ENCODE results near the gene DQX1.

GRCh38 chr2:74507145-74507925 lies 18.7 kb downstream of the DQX1 start, which contains the start of gene PCGF1:
- TF ChIP-seq CTCF (IDR thresholded peaks at IDR 0.05) (no peak), ZFX (IDR thresholded peaks at IDR 0.05; ENCODE audit: borderline replicate concordance) (no peak)

Data from 22Rv1 (cell line).